Endodermal cell (in vitro differentiated cells): ENCODE measurements around the gene CDH4. TPM values are rescaled to one million over a fixed set of nuclear protein-coding genes. Genes with fewer than 3 reads are reported as not detected.

Experiments
- DNase-seq: peaks from one replicate; pipeline ENCODE4 v3.0.0-alpha.2; 2017
- H3K27ac ChIP-seq: 2 replicates; pipeline ENCODE4 v1.5.1; 2013; ENCODE audit warnings: mild to moderate bottlenecking, low read depth, low read length, moderate library complexity
- H3K27me3 ChIP-seq: 2 replicates; pipeline ENCODE4 v1.6.1; 2013; ENCODE audit warnings: mild to moderate bottlenecking, low read length, moderate library complexity; ENCODE audit not compliant: insufficient read depth, control insufficient read depth, poor library complexity, severe bottlenecking
- H3K36me3 ChIP-seq: 2 replicates; pipeline ENCODE4 v1.7.0; 2013; ENCODE audit warnings: mild to moderate bottlenecking, low read length, moderate library complexity; ENCODE audit not compliant: control insufficient read depth, insufficient read depth
- H3K4me1 ChIP-seq: one replicate; pipeline ENCODE4 v1.7.0; 2013; ENCODE audit warnings: low read length; ENCODE audit not compliant: control insufficient read depth, insufficient read depth
- H3K4me3 ChIP-seq: 2 replicates; pipeline ENCODE4 v1.5.1; 2013; ENCODE audit warnings: mild to moderate bottlenecking, low read length, moderate library complexity
- H3K9ac ChIP-seq: 2 replicates; pipeline ENCODE4 v1.6.1; 2013; ENCODE audit warnings: mild to moderate bottlenecking, low read length, moderate library complexity; ENCODE audit not compliant: poor library complexity, severe bottlenecking; ENCODE audit errors: extremely low read depth
- H3K9me3 ChIP-seq: 2 replicates; pipeline ENCODE4 v1.6.1; 2013; ENCODE audit warnings: mild to moderate bottlenecking, low read length, moderate library complexity; ENCODE audit not compliant: control insufficient read depth
- H3K27ac Mint-ChIP-seq: 2 replicates; pipeline ENCODE4 v1.8.0; 2020; ENCODE audit warnings: mixed read lengths
- H3K27me3 Mint-ChIP-seq: 2 replicates; pipeline ENCODE4 v1.8.0; 2021; ENCODE audit warnings: mild to moderate bottlenecking, mixed read lengths; ENCODE audit not compliant: insufficient read depth
- H3K36me3 Mint-ChIP-seq: 2 replicates; pipeline ENCODE4 v1.8.0; 2020; ENCODE audit warnings: low read depth, mixed read lengths
- H3K4me1 Mint-ChIP-seq: 2 replicates; pipeline ENCODE4 v1.8.0; 2020; ENCODE audit warnings: mixed read lengths
- H3K4me3 Mint-ChIP-seq: 2 replicates; pipeline ENCODE4 v1.8.0; 2020; ENCODE audit warnings: mild to moderate bottlenecking, moderate library complexity, mixed read lengths
- H3K9me3 Mint-ChIP-seq: 2 replicates; pipeline ENCODE4 v1.8.0; 2020; ENCODE audit warnings: mild to moderate bottlenecking, mixed read lengths
- CTCF ChIP-seq: fragments of 200-600 bp; sonication (generic); conservative IDR thresholded peaks from 2 replicates; pipeline ENCODE4 v1.5.0; 2021; ENCODE audit warnings: antibody characterized with exemption, mild to moderate bottlenecking
- WGBS, 2 experiments: methylation state at CpG; one replicate each; pipeline versions ENCODE4 v1.1.5 to v1.1.7; 2013; ENCODE audit warnings: missing lambda C conversion rate in 2 of 2, mixed read lengths in 1 of 2; ENCODE audit not compliant: insufficient coverage in 1 of 2, insufficient read length in 1 of 2; 5-methylcytosine and 5-hydroxymethylcytosine counted together
- total RNA-seq, 2 donors: library from RNA; stranded (reverse); fragmentation: NEBNext Ultra II Directional in 1 of 2; extraction: Animal tissue kit (Norgen Biotek cat#: 25700) in 1 of 2; gene quantifications; 2 replicates in 1 of 2; 3 replicates in 1 of 2; pipeline ENCODE4 v1.2.1, GENCODE V29; 2021

CDH4 gene
- total RNA-seq, 2 donors from 2014 or later = 1.8 to 5.8 TPM

GRCh38 chr20:61310954-61311353 is 58.9 kb downstream of the CDH4 start:
- no peaks in the 10 kb centered on the region for H3K36me3 Mint-ChIP-seq
- Histone ChIP-seq H3K36me3 (no peaks in the 10 kb centered on the region), H3K27me3 (no peaks in the 10 kb centered on the region), H3K9ac (no peak overlapping the region), H3K9me3 (no peaks in the 10 kb centered on the region), H3K4me3 (no peak overlapping the region), H3K27ac (no peak overlapping the region), H3K4me1 (no peaks in the 10 kb centered on the region)
- H3K27me3 Mint-ChIP-seq = peaks cover 38% of the 10 kb centered on the region
- H3K4me1 Mint-ChIP-seq = peaks cover 6% of the 10 kb centered on the region
- no peak for TF ChIP-seq CTCF
- H3K9me3 Mint-ChIP-seq = no peaks in the 10 kb centered on the region
- WGBS, 2 experiments = 93 to 94% methylated on average over 2 to 4 of the region's 7 CpGs
- DNase-seq = no peak
- no peak overlapping the region for H3K4me3 Mint-ChIP-seq
- no peak overlapping the region for H3K27ac Mint-ChIP-seq

GRCh38 chr20:61311656-61312387 is 59.8 kb downstream of the CDH4 start:
- Mint-ChIP-seq H3K27me3 (peaks cover 41% of the 10 kb centered on the region), H3K4me1 (peaks cover 3% of the 10 kb centered on the region)

GRCh38 chr20:61312925-61313324 is 60.9 kb downstream of the CDH4 start:
- Histone ChIP-seq H3K27me3 (no peaks in the 10 kb centered on the region), H3K4me1 (no peaks in the 10 kb centered on the region), H3K4me3 (no peak overlapping the region), H3K9ac (no peak overlapping the region), H3K9me3 (no peaks in the 10 kb centered on the region), H3K27ac (no peak overlapping the region), H3K36me3 (no peaks in the 10 kb centered on the region)
- Mint-ChIP-seq H3K4me1 (no peaks in the 10 kb centered on the region), H3K36me3 (no peaks in the 10 kb centered on the region), H3K27ac (no peak overlapping the region), H3K9me3 (no peaks in the 10 kb centered on the region), H3K27me3 (peaks cover 35% of the 10 kb centered on the region), H3K4me3 (no peak overlapping the region)
- 90% methylated on average over 13 of the region's 13 CpGs; no CpG with 5 or more reads in 1 of the 2 experiments for WGBS, 2 experiments
- DNase-seq = no peak
- no peak for TF ChIP-seq CTCF

More at GRCh38 chr20:61311656-61312387, 59.8 kb downstream of the CDH4 start:
- Mint-ChIP-seq H3K36me3 (no peaks in the 10 kb centered on the region), H3K4me3 (no peak overlapping the region), H3K27ac (no peak overlapping the region), H3K9me3 (no peaks in the 10 kb centered on the region)
- Histone ChIP-seq H3K36me3 (no peaks in the 10 kb centered on the region), H3K4me3 (no peak overlapping the region), H3K9ac (no peak overlapping the region), H3K27me3 (no peaks in the 10 kb centered on the region), H3K9me3 (no peaks in the 10 kb centered on the region), H3K27ac (no peak overlapping the region), H3K4me1 (no peaks in the 10 kb centered on the region)
- no peak for DNase-seq
- TF ChIP-seq CTCF = no peak
- 97 to 98% methylated on average over 11 to 13 of the region's 13 CpGs for WGBS, 2 experiments
